A549 (cell line): ENCODE data around the gene ALG8.

Source experiments
- BHLHE40 ChIP-seq: IDR thresholded peaks from 2 replicates; pipeline ENCODE4 v1.6.1; 2012; ENCODE audit warnings: low read depth, low read length, inconsistent platforms
- MAX ChIP-seq: IDR thresholded peaks from 2 replicates; pipeline ENCODE4 v1.6.1; 2012

- TF ChIP-seq BHLHE40, result no peak
- TF ChIP-seq MAX, result no peak
Observed at GRCh38 chr11:78061088-78061920, 78.1 kb downstream of the ALG8 start.
